ENCODE results near the gene SRC.

- TF ChIP-seq CTCF (IDR thresholded peaks at IDR 0.05; ENCODE audit: insufficient read depth, low read length), result no peak
- TF ChIP-seq POLR2AphosphoS5 (IDR thresholded peaks at IDR 0.05; ENCODE audit: low read depth), result no peak
- TF ChIP-seq REST (IDR thresholded peaks at IDR 0.05; ENCODE audit: insufficient replicate concordance, low read depth), result no peak
- no peak for TF ChIP-seq GABPA (IDR thresholded peaks at IDR 0.05; ENCODE audit: low read depth)
These were observed 30.4 kb upstream of the SRC start for GRCh38 chr20:37315452-37316110.

All from HL-60 (cell line).